ENCODE results near the gene GAN.

DNA sequence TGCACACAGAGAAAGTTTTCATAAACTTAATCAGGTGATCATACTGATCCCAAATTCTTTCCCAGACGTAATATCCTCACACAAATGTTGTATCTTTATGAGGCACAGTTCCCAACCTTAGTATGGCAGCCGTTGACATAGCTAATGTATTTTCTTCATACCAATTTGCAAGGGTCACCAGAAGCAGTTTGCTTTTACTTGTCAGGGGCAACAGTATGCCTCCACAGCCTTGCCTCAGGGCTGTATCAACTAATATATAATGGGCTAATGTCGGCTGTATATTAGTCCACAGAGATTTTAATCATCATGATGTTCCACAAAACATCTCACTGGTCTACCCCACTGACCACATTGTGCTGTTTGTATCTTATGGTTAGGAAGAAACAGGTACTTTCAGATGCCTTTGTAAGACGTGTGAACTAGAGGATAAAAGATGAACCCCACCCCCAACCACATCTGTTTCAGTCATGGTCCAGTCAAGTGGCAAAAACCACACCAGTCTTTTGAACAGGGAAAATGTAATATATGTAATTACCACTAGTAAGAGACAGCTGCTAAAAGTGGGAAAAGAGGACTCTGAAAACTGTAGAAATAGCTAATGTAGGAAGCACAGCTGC, 55.2 kb downstream of the GAN start:
- TF ChIP-seq EP300 (IDR thresholded peaks at IDR 0.05; ENCODE audit: borderline replicate concordance) (no peak), TCF12 (IDR thresholded peaks at IDR 0.05; ENCODE audit: low read depth) (no peak), RAD21 (IDR thresholded peaks at IDR 0.05; ENCODE audit: low read depth) (no peak)
- TF ChIP-seq, protein P1, sequence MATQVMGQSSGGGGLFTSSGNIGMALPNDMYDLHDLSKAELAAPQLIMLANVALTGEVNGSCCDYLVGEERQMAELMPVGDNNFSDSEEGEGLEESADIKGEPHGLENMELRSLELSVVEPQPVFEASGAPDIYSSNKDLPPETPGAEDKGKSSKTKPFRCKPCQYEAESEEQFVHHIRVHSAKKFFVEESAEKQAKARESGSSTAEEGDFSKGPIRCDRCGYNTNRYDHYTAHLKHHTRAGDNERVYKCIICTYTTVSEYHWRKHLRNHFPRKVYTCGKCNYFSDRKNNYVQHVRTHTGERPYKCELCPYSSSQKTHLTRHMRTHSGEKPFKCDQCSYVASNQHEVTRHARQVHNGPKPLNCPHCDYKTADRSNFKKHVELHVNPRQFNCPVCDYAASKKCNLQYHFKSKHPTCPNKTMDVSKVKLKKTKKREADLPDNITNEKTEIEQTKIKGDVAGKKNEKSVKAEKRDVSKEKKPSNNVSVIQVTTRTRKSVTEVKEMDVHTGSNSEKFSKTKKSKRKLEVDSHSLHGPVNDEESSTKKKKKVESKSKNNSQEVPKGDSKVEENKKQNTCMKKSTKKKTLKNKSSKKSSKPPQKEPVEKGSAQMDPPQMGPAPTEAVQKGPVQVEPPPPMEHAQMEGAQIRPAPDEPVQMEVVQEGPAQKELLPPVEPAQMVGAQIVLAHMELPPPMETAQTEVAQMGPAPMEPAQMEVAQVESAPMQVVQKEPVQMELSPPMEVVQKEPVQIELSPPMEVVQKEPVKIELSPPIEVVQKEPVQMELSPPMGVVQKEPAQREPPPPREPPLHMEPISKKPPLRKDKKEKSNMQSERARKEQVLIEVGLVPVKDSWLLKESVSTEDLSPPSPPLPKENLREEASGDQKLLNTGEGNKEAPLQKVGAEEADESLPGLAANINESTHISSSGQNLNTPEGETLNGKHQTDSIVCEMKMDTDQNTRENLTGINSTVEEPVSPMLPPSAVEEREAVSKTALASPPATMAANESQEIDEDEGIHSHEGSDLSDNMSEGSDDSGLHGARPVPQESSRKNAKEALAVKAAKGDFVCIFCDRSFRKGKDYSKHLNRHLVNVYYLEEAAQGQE (IDR thresholded peaks at IDR 0.05; ENCODE audit: low read depth) = no peak
